HG02588 (cell line): ENCODE data around the gene KDM4C.
"Not testable (repeated sequence)": the region's sequence is repeated elsewhere in the genome, so short reads cannot be mapped to it uniquely, and the experiment has no call there.

Experiments
- ATAC-seq: cut with Tn5 transposase; IDR thresholded peaks from one replicate; pipeline ENCODE4 v1.9.1; 2021; ENCODE audit warnings: mild to moderate bottlenecking, moderate library complexity; ENCODE audit not compliant: unreplicated experiment

Gene KDM4C

DNA sequence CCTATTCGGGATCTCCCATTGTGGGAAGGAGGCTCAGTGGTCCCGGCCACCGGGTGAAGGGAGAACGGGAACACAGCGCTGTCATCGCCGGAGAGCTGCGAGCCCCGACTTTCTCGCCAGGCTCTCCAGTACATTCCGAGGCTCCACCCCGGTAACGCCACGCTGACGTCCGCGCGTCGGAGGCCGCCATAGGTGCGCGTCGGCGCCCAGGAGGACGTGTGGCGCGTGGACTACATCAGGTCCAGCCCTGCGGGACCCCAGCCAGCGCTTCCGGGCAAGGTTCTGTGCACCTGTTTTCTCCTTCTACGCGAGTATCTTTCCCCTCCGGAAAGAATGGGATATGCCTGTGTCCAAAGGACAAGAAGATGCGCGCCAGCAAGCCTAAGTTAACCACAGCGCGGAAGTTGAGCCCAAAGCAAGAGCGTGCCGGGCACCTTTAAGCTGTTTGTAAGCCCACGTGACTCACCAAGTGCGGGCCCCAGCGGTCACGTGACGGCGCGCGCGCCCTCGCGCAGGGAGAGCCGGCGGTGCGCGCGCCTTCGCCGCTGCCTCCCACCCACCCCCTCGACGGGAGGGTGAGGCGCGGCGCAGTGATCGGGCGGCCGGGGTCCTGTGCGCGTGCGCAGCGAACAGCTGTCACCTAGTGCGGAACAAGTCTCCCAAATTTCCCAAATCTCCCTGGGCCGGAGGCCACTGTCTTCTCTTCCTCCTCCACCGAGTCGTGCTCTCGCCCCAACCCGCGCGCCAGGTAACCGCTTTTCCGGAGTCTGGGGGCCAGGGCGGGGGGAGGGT, at the start of gene KDM4C:
Gene KDM4C (plus strand): TSS at position 518 of the 792 bp plus-strand sequence. CDS start 35,016 bp downstream, outside the sequence.
- ATAC-seq = peak; percentile 79

GRCh38 chr9:6708732-6709131, 49.0 kb upstream of the KDM4C start:
- ATAC-seq = no peak

GRCh38 chr9:6711403-6711802, 46.4 kb upstream of the KDM4C start:
- ATAC-seq = no peak

DNA sequence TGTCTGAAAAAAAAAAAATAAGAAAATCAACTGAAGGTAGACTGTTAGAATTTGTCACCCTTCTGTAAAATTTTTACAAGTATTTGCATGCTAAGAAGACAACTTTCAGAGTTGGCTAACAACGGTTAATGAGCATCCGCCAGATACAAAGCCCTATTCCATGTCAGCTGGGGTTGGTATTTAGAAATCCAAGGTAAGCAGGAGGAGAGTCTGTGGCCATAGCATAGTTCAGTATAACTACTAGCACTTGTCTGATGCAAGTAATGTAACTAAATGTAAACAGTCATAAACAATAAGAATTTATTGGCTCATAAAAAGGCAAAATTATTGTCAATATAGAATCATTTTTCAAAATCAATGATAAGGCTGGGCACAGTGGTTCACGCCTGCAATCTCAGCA, 45.7 kb upstream of the KDM4C start:
- no peak for ATAC-seq

- no peak for ATAC-seq
These were observed 43.6 kb upstream of the KDM4C start for GRCh38 chr9:6714176-6714575.

DNA sequence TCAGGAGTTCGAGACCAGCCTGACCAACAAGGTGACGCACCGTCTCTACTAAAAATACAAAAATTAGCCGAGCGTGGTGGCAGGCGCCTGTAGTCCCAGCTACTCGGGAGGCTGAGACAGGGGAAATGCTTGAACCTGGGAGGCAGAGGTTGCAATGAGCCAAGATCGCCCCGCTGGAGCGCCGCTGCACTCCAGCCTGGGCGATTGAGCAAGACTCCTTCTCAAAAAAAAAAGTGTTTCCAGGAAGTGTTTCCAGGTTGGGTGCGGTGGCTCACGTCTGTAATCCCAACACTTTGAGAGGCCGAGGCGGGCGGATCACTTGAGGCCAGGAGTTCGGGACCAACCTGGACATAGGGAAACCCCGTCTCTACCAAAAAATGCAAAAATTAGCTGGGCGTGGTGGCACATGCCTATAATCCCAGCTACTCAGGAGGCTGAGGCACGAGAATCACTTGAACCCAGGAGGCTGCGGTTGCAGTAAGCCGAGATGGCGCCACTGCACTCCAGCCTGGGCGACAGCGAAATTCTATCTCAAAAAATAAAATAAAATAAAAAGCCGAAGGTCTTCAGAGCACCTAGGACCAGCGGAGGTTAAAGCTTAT, 42.5 kb upstream of the KDM4C start:
- not testable (repeated sequence) for ATAC-seq

- ATAC-seq = peak; percentile 86
These were observed 41.8 kb upstream of the KDM4C start for GRCh38 chr9:6715755-6716643.

DNA sequence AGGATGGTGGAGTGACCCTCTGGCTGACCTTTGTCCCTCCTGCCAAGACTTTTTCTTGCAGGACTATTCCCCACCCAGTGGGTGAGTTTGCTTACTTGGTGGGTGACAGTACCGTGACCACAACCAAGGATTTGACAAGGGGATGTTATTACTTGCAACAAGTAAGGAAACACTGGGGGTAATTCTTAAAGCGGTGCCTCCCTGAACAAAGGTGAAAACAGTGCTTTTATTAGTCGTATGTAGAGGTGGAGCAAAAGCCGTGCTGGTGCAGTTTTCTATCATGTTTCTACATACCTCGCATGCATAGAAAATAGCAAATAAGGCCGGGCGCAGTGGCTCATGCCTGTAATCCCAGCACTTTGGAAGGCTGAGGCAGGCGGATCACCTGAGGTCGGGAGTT, 41.0 kb upstream of the KDM4C start:
- no peak for ATAC-seq

DNA sequence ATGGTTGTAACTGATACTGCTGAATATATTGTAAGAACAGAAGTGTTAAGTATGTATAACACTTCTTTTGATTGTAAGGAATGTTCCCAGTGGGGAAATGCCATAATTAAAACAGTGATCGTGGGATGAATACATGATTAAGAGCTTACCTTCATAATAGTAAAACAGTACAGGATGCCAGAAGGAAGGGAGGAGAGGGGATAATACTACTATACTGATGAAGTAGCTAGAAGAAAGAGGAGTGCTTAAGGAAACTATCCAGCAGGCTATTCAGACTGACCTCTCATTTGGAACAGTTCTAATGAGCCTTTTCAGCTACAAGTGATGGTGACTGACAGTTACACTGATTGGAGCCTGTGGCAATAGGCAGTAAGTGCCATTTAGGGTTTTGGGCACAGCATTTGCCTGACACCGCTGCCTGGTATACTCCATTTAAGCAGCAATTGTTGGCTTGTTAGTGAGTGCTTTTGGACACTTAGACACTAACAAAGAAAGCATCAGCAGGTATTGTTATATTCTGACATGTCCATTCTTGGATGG, 33.8 kb upstream of the KDM4C start:
- ATAC-seq = no peak

DNA sequence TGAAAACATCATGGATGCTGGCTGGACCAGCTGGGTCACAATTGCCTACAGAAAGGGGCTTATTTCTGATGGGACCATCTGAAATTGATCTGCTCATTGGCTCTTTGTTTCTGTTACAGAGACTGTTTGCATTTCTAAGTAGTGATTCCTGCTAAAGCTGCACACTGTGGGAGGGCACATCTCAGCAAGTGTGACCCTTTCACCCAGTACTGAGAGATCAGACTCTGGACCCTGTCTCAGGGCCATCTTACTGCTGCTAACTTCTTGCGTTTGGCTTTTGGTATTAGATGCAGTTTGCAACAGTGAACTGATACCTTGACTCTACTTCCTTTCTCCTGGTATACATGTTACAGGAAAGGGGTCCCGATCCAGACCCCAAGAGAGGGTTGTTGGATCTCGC, 24.5 kb upstream of the KDM4C start:
- no peak for ATAC-seq

GRCh38 chr9:6733831-6734230, 23.9 kb upstream of the KDM4C start:
- no peak for ATAC-seq

DNA sequence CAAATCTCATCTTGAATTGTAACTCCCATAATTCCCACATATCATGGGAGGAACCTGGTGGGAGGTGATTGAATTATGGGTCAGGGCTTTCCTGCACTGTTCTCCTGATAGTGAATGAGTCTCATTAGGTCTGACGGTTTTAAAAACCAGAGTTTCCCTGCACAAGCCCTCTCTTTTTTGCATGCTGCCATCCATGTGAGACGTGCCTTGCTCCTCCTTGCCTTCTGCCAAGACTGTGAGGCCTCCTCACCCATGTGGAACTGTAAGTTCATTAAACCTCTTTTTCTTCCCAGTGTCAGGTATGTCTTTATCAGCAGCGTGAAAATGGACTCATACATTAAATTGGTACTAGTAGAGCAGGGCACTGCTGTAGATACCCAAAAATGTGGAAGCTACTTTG, 22.4 kb upstream of the KDM4C start:
- ATAC-seq = no peak

- no peak for ATAC-seq
These were observed 18.6 kb upstream of the KDM4C start for GRCh38 chr9:6739218-6739617.

GRCh38 chr9:6748861-6749260, 8.9 kb upstream of the KDM4C start:
- not testable (repeated sequence) for ATAC-seq

- ATAC-seq = not testable (repeated sequence)
These were observed 2.9 kb upstream of the KDM4C start for GRCh38 chr9:6754861-6755260.

DNA sequence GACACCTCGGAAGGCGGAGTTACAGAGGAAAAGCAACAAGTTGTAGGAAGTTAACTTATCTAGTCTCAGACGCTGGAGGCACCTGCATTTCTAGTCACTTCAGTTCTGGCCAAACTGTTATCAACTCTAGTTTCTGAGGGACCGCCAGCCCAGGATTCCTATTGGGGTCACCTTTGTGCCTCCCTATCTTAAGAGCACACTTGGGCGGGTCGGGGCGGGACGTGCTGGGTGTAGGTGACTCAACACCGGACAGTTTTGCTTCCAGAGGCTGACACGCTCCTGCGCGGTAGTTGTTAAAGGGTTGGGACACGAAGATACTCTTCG, 679 bp upstream of the KDM4C start:
- peak; percentile 32 for ATAC-seq

DNA sequence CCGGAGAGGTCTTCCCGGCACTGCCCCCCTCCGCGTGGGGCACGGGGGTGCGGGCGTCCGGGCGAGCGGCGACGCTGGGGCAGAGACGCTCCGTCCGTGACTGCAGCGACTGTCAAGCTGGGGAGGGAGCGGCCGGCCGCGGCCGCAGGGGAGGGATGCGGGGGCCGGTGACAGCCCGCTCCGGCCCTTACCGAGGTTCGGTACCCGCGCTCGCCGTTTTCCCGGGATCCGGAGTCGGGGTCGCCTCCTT, 400 bp downstream of the KDM4C start:
- peak; percentile 15 for ATAC-seq

DNA sequence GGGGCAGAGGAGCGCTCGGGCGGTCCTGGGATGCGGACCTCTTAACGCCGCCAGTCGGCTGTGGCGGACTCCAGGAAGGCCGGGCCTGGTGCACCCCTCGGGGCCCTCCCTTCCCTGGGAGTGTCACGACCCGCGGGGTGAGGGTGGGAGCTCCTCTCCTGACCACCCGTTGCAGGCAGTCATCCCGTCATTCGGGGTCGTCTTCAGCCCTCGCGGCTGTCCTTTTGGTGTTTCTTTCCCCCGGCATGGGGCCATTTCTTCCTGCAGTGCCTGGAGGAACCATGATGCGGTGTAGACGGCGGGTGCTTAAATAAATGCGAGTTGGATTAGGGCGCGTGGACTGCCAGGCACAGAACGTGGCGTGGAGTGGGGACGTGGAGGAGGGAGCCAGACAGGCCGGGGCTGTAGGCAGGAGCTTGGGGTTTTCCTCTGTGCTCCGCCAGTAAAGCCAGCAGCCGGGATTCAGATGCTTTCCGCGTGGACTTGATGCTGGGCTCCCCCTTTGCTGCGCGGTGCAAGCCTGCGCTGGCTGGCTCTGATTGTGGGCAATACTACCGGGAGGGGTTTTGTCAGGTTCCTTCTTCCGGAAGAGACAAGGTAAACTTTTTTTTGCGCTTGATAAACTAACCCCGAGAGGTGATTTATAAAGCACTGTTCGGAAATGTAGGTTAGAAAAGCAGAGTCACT, 868 bp downstream of the KDM4C start:
- peak; percentile 15 for ATAC-seq

DNA sequence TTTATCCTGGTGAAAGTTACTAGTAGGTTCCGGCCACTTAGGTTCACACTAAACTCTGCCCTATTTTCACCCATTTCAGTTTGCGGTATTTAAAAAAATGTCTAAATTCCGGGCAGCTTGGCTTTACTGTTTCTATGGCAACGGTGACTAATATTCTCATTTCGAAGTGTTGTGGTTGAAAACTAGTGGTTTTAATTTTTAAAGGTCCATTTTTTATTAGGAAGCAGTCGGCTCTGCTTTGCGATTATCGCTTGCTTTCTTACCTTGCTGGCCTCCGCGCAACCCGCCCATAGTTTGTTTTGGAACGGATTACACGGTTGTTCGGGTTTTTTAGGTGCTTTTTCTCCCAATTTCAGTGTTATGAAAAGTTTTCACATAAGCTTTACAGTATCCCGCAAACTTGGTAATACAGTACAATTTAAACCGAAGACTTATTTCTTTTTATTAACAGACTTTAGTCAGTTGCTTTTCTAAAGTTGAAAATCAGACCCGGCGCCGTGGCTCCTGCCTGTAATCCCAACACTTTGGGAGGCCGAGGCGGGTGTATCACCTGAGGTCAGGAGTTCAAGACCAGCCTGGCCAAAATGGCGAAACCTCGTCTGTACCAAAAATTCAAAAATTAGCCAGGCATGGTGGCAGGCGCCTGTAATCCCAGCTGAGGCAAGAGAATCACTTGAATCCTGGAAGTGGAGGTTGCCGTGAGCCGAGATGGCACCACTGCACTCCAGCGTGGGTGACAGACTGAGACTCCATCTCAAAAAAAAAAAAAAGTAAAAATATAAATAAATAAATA, 1.6 kb downstream of the KDM4C start:
- peak; percentile 2 for ATAC-seq

- ATAC-seq = no peak
These were observed 3.5 kb downstream of the KDM4C start for GRCh38 chr9:6761306-6761705.
